Liver (tissue), 9 donors: ENCODE results near the gene FLII. TPM values are rescaled to one million over a fixed set of nuclear protein-coding genes. Genes with fewer than 3 reads are reported as not detected.

Source experiments
- DNase-seq: peaks from one replicate; pipeline ENCODE4 v3.0.0-alpha.2; 2017; ENCODE audit warnings: low spot score
- H3K27ac ChIP-seq, 2 donors: one replicate each; pipeline ENCODE4 v1.7.0; 2013; ENCODE audit warnings: inconsistent platforms in 2 of 2, low read length in 2 of 2, control low read depth in 1 of 2, low read depth in 1 of 2, mild to moderate bottlenecking in 1 of 2
- H3K27me3 ChIP-seq, 4 donors: one replicate each; pipeline versions ENCODE4 v1.6.1 to v1.7.0; 2013; ENCODE audit warnings: low read length in 3 of 4, inconsistent platforms in 1 of 4, mild to moderate bottlenecking in 1 of 4, moderate library complexity in 1 of 4; ENCODE audit not compliant: control insufficient read depth in 4 of 4, insufficient read depth in 4 of 4
- H3K36me3 ChIP-seq, 4 donors: one replicate each; pipeline versions ENCODE4 v1.6.1 to v1.7.0; 2013; ENCODE audit warnings: low read length in 3 of 4, mild to moderate bottlenecking in 3 of 4, low read depth in 1 of 4, moderate library complexity in 1 of 4; ENCODE audit not compliant: control insufficient read depth in 4 of 4, insufficient read depth in 3 of 4
- H3K4me1 ChIP-seq, 4 donors: one replicate each; pipeline versions ENCODE4 v1.6.1 to v1.7.0; 2013; ENCODE audit warnings: low read length in 3 of 4, mild to moderate bottlenecking in 3 of 4, moderate library complexity in 1 of 4; ENCODE audit not compliant: control insufficient read depth in 4 of 4, insufficient read depth in 4 of 4
- H3K4me3 ChIP-seq, 3 donors: one replicate each; pipeline versions ENCODE4 v1.6.1 to v1.7.0; 2013; ENCODE audit warnings: low read length in 3 of 3, control low read depth in 1 of 3, low read depth in 1 of 3, mild to moderate bottlenecking in 1 of 3
- H3K9ac ChIP-seq, 2 donors: one replicate each; pipeline ENCODE4 v1.7.0; 2013; ENCODE audit warnings: low read length in 2 of 2, mild to moderate bottlenecking in 2 of 2, moderate library complexity in 2 of 2, control low read depth in 1 of 2, low read depth in 1 of 2
- H3K9me3 ChIP-seq, 4 donors: one replicate each; pipeline versions ENCODE4 v1.6.1 to v1.7.0; 2013; ENCODE audit warnings: low read length in 3 of 4; ENCODE audit not compliant: control insufficient read depth in 4 of 4
- EGR1 ChIP-seq, 2 donors: IDR thresholded peaks; 2 replicates each; pipeline ENCODE4 v1.6.1; 2016 to 2018; ENCODE audit warnings: antibody characterized with exemption in 2 of 2, low read depth in 2 of 2
- FOXA1 ChIP-seq: IDR thresholded peaks from 2 replicates; pipeline ENCODE4 v1.6.1; 2016; ENCODE audit warnings: antibody characterized with exemption
- FOXA2 ChIP-seq: IDR thresholded peaks from 2 replicates; pipeline ENCODE4 v1.6.1; 2016; ENCODE audit warnings: antibody characterized with exemption
- GABPA ChIP-seq, 2 donors: IDR thresholded peaks in 1 of 2; conservative IDR thresholded peaks in 1 of 2; 2 replicates each; pipeline ENCODE4 v1.6.1; 2016; ENCODE audit warnings: antibody characterized with exemption in 2 of 2, mild to moderate bottlenecking in 1 of 2, moderate library complexity in 1 of 2
- HNF4A ChIP-seq, 2 donors: conservative IDR thresholded peaks; 2 replicates each; pipeline ENCODE4 v1.6.1; 2016; ENCODE audit warnings: antibody characterized with exemption in 2 of 2, mild to moderate bottlenecking in 2 of 2
- HNF4G ChIP-seq: IDR thresholded peaks from 2 replicates; pipeline ENCODE4 v1.6.1; 2016; ENCODE audit warnings: antibody characterized with exemption
- NR2F2 ChIP-seq: IDR thresholded peaks from 2 replicates; pipeline ENCODE4 v1.6.1; 2016; ENCODE audit warnings: antibody characterized with exemption
- RAD21 ChIP-seq, 2 donors: IDR thresholded peaks; 2 replicates each; pipeline ENCODE4 v1.6.1; 2016; ENCODE audit warnings: antibody characterized with exemption in 2 of 2, mild to moderate bottlenecking in 2 of 2
- RXRA ChIP-seq, 2 donors: IDR thresholded peaks; 2 replicates each; pipeline ENCODE4 v1.6.1; 2017 to 2018; ENCODE audit warnings: antibody characterized with exemption in 2 of 2, mild to moderate bottlenecking in 1 of 2
- SP1 ChIP-seq: IDR thresholded peaks from 2 replicates; pipeline ENCODE4 v1.6.1; 2018; ENCODE audit warnings: antibody characterized with exemption, mild to moderate bottlenecking
- TAF1 ChIP-seq: conservative IDR thresholded peaks from 2 replicates; pipeline ENCODE4 v1.6.1; 2016; ENCODE audit warnings: antibody characterized with exemption, mild to moderate bottlenecking
- YY1 ChIP-seq: IDR thresholded peaks from 2 replicates; pipeline ENCODE4 v1.6.1; 2016; ENCODE audit warnings: antibody characterized with exemption, mild to moderate bottlenecking
- WGBS: extraction: QIAGEN DNeasy Blood & Tissue Kit; methylation state at CpG from one replicate; pipeline ENCODE4 v1.1.7; 2013; 5-methylcytosine and 5-hydroxymethylcytosine counted together
- polyA plus RNA-seq, 2 donors: library from polyadenylated mRNA; stranded (reverse) in 1 of 2; unstranded in 1 of 2; fragments of 200-250 nt in 1 of 2; fragments of >200 nt in 1 of 2; fragmentation: Nextera tagmentation in 1 of 2; extraction: Ambion mirVana in 1 of 2; gene quantifications; one replicate each; pipeline versions ENCODE4 v1.2.1 to v1.2.3, GENCODE V29; 2013 to 2015
- total RNA-seq, 2 donors: library from RNA; depleted of rRNA; stranded (reverse); fragments of >200 nt; gene quantifications; one replicate each; pipeline ENCODE4 v1.2.3, GENCODE V29; 2014
- TF ChIP-seq, protein P1 (sequence below): fragments of 150-350 bp; IDR thresholded peaks from 2 replicates; pipeline ENCODE4 v1.5.1; 2017; ENCODE audit warnings: improper control_type of control experiment, low read depth, low read length; ENCODE audit not compliant: missing input control
- TF ChIP-seq, protein P2 (sequence below): IDR thresholded peaks from 2 replicates; pipeline ENCODE4 v1.6.1; 2016; ENCODE audit warnings: antibody characterized with exemption
- TF ChIP-seq, protein P3 (sequence below): IDR thresholded peaks from 2 replicates; pipeline ENCODE4 v1.6.1; 2016; ENCODE audit warnings: antibody characterized with exemption
- TF ChIP-seq, protein P4 (sequence below): IDR thresholded peaks from 2 replicates; pipeline ENCODE4 v1.6.1; 2016; ENCODE audit warnings: antibody characterized with exemption
- donor health status: healthy.
- donor health status: healthy.
- donor health status: healthy.
- donor health status: healthy.
- donor health status: healthy.

Gene FLII
- total and polyA plus RNA-seq, 4 donors = 49.3 to 90.9 (median 76.3) TPM

DNA sequence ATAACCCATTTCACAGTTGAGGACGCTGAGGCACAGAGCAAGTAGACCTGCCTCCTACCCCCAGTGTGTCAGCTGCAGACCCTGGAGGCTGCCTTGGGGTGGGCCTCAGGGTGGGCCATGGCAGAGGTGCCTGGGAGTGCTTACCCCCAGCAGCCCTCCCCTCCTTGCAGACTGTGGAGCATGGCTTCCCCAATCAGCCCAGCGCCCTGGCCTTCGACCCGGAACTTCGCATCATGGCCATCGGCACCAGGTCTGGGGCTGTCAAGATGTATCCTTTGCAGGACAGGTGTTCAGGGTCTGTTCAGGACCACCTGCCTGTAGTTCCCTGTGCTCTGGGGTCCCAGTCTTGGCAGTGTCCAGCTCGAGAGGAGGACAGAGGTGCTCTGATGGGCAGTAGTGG lies 28.8 kb downstream of the FLII start:
- TF ChIP-seq FOXA1 = no peak
- TF ChIP-seq GABPA (IDR thresholded peaks at IDR 0.05 in 1 of 2, conservative IDR thresholded peaks at IDR 0.05 in 1 of 2) = no peak
- TF ChIP-seq NR2F2 = no peak
- TF ChIP-seq YY1 = no peak
- TF ChIP-seq, protein P1, sequence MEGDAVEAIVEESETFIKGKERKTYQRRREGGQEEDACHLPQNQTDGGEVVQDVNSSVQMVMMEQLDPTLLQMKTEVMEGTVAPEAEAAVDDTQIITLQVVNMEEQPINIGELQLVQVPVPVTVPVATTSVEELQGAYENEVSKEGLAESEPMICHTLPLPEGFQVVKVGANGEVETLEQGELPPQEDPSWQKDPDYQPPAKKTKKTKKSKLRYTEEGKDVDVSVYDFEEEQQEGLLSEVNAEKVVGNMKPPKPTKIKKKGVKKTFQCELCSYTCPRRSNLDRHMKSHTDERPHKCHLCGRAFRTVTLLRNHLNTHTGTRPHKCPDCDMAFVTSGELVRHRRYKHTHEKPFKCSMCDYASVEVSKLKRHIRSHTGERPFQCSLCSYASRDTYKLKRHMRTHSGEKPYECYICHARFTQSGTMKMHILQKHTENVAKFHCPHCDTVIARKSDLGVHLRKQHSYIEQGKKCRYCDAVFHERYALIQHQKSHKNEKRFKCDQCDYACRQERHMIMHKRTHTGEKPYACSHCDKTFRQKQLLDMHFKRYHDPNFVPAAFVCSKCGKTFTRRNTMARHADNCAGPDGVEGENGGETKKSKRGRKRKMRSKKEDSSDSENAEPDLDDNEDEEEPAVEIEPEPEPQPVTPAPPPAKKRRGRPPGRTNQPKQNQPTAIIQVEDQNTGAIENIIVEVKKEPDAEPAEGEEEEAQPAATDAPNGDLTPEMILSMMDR = no peak
- TF ChIP-seq EGR1 (IDR thresholded peaks at IDR 0.05; ENCODE audit: low read depth in 2 of 2) = no peak
- TF ChIP-seq FOXA2 = no peak
- TF ChIP-seq HNF4G = no peak
- no peak for TF ChIP-seq TAF1
- TF ChIP-seq, protein P2, sequence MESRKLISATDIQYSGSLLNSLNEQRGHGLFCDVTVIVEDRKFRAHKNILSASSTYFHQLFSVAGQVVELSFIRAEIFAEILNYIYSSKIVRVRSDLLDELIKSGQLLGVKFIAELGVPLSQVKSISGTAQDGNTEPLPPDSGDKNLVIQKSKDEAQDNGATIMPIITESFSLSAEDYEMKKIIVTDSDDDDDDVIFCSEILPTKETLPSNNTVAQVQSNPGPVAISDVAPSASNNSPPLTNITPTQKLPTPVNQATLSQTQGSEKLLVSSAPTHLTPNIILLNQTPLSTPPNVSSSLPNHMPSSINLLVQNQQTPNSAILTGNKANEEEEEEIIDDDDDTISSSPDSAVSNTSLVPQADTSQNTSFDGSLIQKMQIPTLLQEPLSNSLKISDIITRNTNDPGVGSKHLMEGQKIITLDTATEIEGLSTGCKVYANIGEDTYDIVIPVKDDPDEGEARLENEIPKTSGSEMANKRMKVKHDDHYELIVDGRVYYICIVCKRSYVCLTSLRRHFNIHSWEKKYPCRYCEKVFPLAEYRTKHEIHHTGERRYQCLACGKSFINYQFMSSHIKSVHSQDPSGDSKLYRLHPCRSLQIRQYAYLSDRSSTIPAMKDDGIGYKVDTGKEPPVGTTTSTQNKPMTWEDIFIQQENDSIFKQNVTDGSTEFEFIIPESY = no peak
- TF ChIP-seq, protein P3, sequence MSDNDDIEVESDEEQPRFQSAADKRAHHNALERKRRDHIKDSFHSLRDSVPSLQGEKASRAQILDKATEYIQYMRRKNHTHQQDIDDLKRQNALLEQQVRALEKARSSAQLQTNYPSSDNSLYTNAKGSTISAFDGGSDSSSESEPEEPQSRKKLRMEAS = no peak
- TF ChIP-seq RXRA (IDR thresholded peaks at IDR 0.05) = no peak
- TF ChIP-seq, protein P4, sequence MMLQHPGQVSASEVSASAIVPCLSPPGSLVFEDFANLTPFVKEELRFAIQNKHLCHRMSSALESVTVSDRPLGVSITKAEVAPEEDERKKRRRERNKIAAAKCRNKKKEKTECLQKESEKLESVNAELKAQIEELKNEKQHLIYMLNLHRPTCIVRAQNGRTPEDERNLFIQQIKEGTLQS = no peak
- no peak for TF ChIP-seq HNF4A (conservative IDR thresholded peaks at IDR 0.05)
- no peaks in the 10 kb centered on the region for H3K9me3 ChIP-seq
- H3K36me3 ChIP-seq = peaks cover 0 to 3% (median 0%) of the 10 kb centered on the region in 4 donors
- no peak for DNase-seq
- WGBS = 95% methylated on average over 7 of the region's 7 CpGs
- no peak overlapping the region for H3K4me3 ChIP-seq
- no peaks in the 10 kb centered on the region for H3K27me3 ChIP-seq
- peaks cover 0 to 14% (median 6%) of the 10 kb centered on the region in 4 donors for H3K4me1 ChIP-seq
- H3K27ac ChIP-seq = no peak overlapping the region
- H3K9ac ChIP-seq = no peak overlapping the region

DNA sequence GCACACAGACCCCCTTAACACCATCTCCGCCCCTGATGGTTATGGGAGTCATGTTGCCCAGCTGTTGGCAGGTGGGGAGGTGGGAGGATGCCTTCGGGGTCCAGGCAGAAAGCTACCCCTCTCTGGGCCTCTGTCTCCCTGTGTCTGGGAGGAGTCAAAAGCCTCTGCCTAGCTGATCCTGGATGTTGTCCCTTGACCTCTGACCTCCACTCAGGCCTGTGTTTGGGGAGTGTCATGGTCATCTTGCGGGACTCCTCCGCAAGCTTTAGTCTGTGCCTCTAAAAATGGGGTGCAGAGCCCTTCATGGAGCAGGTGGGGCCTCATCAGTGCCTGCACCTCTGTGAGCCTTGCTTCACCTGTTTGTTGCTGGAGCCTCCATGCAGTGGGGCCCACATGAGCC lies 29.3 kb downstream of the FLII start:
- Histone ChIP-seq H3K36me3 (peaks cover 0 to under 1% (median 0%) of the 10 kb centered on the region in 4 donors), H3K27me3 (no peaks in the 10 kb centered on the region), H3K27ac (no peak overlapping the region), H3K4me3 (no peak overlapping the region), H3K9me3 (no peaks in the 10 kb centered on the region), H3K4me1 (peaks cover 0 to 15% (median 6%) of the 10 kb centered on the region in 4 donors), H3K9ac (no peak overlapping the region)
- WGBS = 81% methylated on average over 4 of the region's 4 CpGs
- TF ChIP-seq, protein P4 = no peak
- no peak for TF ChIP-seq RXRA (IDR thresholded peaks at IDR 0.05)
- no peak for TF ChIP-seq FOXA1
- no peak for TF ChIP-seq GABPA (IDR thresholded peaks at IDR 0.05 in 1 of 2, conservative IDR thresholded peaks at IDR 0.05 in 1 of 2)
- TF ChIP-seq, protein P1 = no peak
- no peak for TF ChIP-seq RAD21 (IDR thresholded peaks at IDR 0.05)
- no peak for TF ChIP-seq TAF1
- TF ChIP-seq SP1 = no peak
- TF ChIP-seq HNF4G = no peak
- TF ChIP-seq NR2F2 = no peak
- TF ChIP-seq EGR1 (IDR thresholded peaks at IDR 0.05; ENCODE audit: low read depth in 2 of 2) = no peak
- no peak for TF ChIP-seq FOXA2
- TF ChIP-seq HNF4A (conservative IDR thresholded peaks at IDR 0.05) = no peak
- no peak for DNase-seq
